Trophoblast cell (in vitro differentiated cells and primary cell): ENCODE measurements around the gene PIF1.
A peak's percentile ranks its signal among the peaks of the same experiment; 100 is the strongest.

Experiments
- DNase-seq, 2 donors: peaks; one replicate each; pipeline ENCODE4 v3.0.0-alpha.2; 2016
- H2AFZ ChIP-seq: 2 replicates; pipeline ENCODE4 v1.6.1; 2013; ENCODE audit warnings: low read length, moderate library complexity, mild to moderate bottlenecking; ENCODE audit not compliant: insufficient read depth, poor library complexity
- H2AK5ac ChIP-seq: 2 replicates; pipeline ENCODE4 v1.6.1; 2013; ENCODE audit warnings: mild to moderate bottlenecking, low read length
- H2BK120ac ChIP-seq: 2 replicates; pipeline ENCODE4 v1.6.1; 2013; ENCODE audit warnings: low read length, mild to moderate bottlenecking, moderate library complexity; ENCODE audit not compliant: insufficient read depth, poor library complexity
- H2BK12ac ChIP-seq: 2 replicates; pipeline ENCODE4 v1.6.1; 2013; ENCODE audit warnings: mild to moderate bottlenecking, low read length, moderate library complexity
- H2BK5ac ChIP-seq: 2 replicates; pipeline ENCODE4 v1.6.1; 2013; ENCODE audit warnings: low read length, low read depth, moderate library complexity, mild to moderate bottlenecking; ENCODE audit not compliant: poor library complexity
- H3K14ac ChIP-seq: 2 replicates; pipeline ENCODE4 v1.6.1; 2013; ENCODE audit warnings: mild to moderate bottlenecking, low read length
- H3K18ac ChIP-seq: 2 replicates; pipeline ENCODE4 v1.6.1; 2013; ENCODE audit warnings: mild to moderate bottlenecking, low read length
- H3K23ac ChIP-seq: 2 replicates; pipeline ENCODE4 v1.6.1; 2013; ENCODE audit warnings: low read length
- H3K27ac ChIP-seq: 2 replicates; pipeline ENCODE4 v1.5.1; 2013; ENCODE audit warnings: low read depth, mild to moderate bottlenecking, inconsistent platforms, low read length, moderate library complexity
- H3K27me3 ChIP-seq: 2 replicates; pipeline ENCODE4 v1.6.1; 2013; ENCODE audit warnings: inconsistent platforms, mild to moderate bottlenecking, low read length, moderate library complexity; ENCODE audit not compliant: insufficient read depth
- H3K36me3 ChIP-seq, 2 experiments: 1 replicate in 1 of 2; 2 replicates in 1 of 2; pipeline ENCODE4 v1.6.1; 2013; ENCODE audit warnings: low read length in 2 of 2, mild to moderate bottlenecking in 2 of 2, moderate library complexity in 1 of 2; ENCODE audit not compliant: insufficient read depth in 2 of 2, control insufficient read depth in 1 of 2
- H3K4ac ChIP-seq: 2 replicates; pipeline ENCODE4 v1.6.1; 2013; ENCODE audit warnings: low read depth, mild to moderate bottlenecking, low read length, moderate library complexity
- H3K4me1 ChIP-seq, 2 experiments: 1 replicate in 1 of 2; 2 replicates in 1 of 2; pipeline ENCODE4 v1.6.1; 2013; ENCODE audit warnings: low read length in 2 of 2, mild to moderate bottlenecking in 2 of 2, moderate library complexity in 1 of 2; ENCODE audit not compliant: insufficient read depth in 2 of 2, control insufficient read depth in 1 of 2
- H3K4me2 ChIP-seq: 2 replicates; pipeline ENCODE4 v1.6.1; 2013; ENCODE audit warnings: inconsistent platforms, mild to moderate bottlenecking, low read length, moderate library complexity
- H3K4me3 ChIP-seq: 2 replicates; pipeline ENCODE4 v1.5.1; 2013; ENCODE audit warnings: mild to moderate bottlenecking, low read depth, low read length, inconsistent platforms
- H3K79me1 ChIP-seq: one replicate; pipeline ENCODE4 v1.6.1; 2013; ENCODE audit warnings: low read length
- H3K79me2 ChIP-seq: 2 replicates; pipeline ENCODE4 v1.6.1; 2013; ENCODE audit warnings: low read length, mild to moderate bottlenecking; ENCODE audit not compliant: control insufficient read depth, insufficient read depth, poor library complexity
- H3K9ac ChIP-seq: 2 replicates; pipeline ENCODE4 v1.6.1; 2013; ENCODE audit warnings: mild to moderate bottlenecking, low read length
- H3K9me3 ChIP-seq: 2 replicates; pipeline ENCODE4 v1.6.1; 2013; ENCODE audit warnings: low read depth, mild to moderate bottlenecking, control low read depth, inconsistent platforms, low read length; ENCODE audit not compliant: insufficient read depth
- H4K12ac ChIP-seq: 2 replicates; pipeline ENCODE4 v1.6.1; 2013; ENCODE audit warnings: low read depth, mild to moderate bottlenecking, low read length, moderate library complexity
- H4K8ac ChIP-seq: 2 replicates; pipeline ENCODE4 v1.6.1; 2013; ENCODE audit warnings: low read depth, mild to moderate bottlenecking, low read length, moderate library complexity
- H4K91ac ChIP-seq: one replicate; pipeline ENCODE4 v1.6.1; 2013; ENCODE audit warnings: low read depth, mild to moderate bottlenecking, low read length, moderate library complexity
- WGBS: extraction: QIAGEN DNeasy Blood & Tissue Kit; methylation state at CpG from one replicate; pipeline ENCODE4 v1.1.7; 2013; ENCODE audit warnings: missing lambda C conversion rate; ENCODE audit not compliant: insufficient read length, insufficient coverage; ENCODE audit errors: extremely low coverage; 5-methylcytosine and 5-hydroxymethylcytosine counted together

PIF1 gene

DNA sequence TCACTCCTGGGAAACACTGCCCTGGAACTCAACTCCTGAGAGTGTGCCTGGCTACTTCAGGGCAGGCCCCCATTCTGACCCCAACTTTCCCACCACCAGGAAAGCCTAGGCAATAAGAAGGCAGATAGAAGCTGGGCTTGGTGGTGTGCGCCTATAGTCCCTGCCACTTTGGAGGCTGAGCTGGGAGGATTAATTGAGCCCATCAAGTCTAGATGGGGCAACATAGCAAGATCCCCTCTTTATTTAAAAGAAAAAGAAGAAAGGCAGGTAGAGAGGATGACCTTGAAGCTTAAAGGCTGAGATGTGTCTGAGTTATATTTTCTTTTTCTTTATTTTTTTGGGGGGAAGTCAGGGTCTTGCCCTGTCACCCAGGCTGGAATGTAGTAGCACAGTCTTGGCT lies 45.8 kb downstream of the PIF1 start:
- Histone ChIP-seq H2BK12ac (no peak overlapping the region), H3K4ac (no peak overlapping the region), H3K27ac (no peak overlapping the region), H3K4me3 (no peak overlapping the region), H3K79me2 (peaks cover 12% of the 10 kb centered on the region), H3K18ac (no peak overlapping the region), H2AFZ (no peak overlapping the region), H2BK5ac (no peak overlapping the region), H3K9ac (no peak overlapping the region), H3K36me3 (no peaks in the 10 kb centered on the region), H4K12ac (no peak overlapping the region), H3K27me3 (no peaks in the 10 kb centered on the region), H2AK5ac (no peak overlapping the region), H3K4me2 (no peak overlapping the region), H3K14ac (no peak overlapping the region), H2BK120ac (no peak overlapping the region), H4K8ac (no peak overlapping the region), H3K4me1 (peaks cover 3 to 4% of the 10 kb centered on the region in 2 experiments), H4K91ac (no peak overlapping the region), H3K9me3 (no peaks in the 10 kb centered on the region), H3K23ac (no peak overlapping the region), H3K79me1 (peaks cover 14% of the 10 kb centered on the region)
- DNase-seq, result no peak
- no CpG with 5 or more reads among the region's 1 CpG for WGBS

- H3K18ac ChIP-seq, result no peak overlapping the region
- H3K14ac ChIP-seq, result no peak overlapping the region
- no peak overlapping the region for H2BK12ac ChIP-seq
- peaks cover 7 to 8% of the 10 kb centered on the region in 2 experiments for H3K4me1 ChIP-seq
- no peaks in the 10 kb centered on the region for H3K27me3 ChIP-seq
- H3K27ac ChIP-seq, result no peak overlapping the region
- no peak overlapping the region for H3K23ac ChIP-seq
- no peaks in the 10 kb centered on the region for H3K9me3 ChIP-seq
- no peak overlapping the region for H4K12ac ChIP-seq
- H3K79me1 ChIP-seq, result peaks cover 20% of the 10 kb centered on the region
- DNase-seq, result no peak
- no peak overlapping the region for H2AK5ac ChIP-seq
- H2AFZ ChIP-seq, result no peak overlapping the region
- H2BK5ac ChIP-seq, result no peak overlapping the region
- no CpG with 5 or more reads among the region's 2 CpGs for WGBS
- H4K91ac ChIP-seq, result no peak overlapping the region
- H3K4ac ChIP-seq, result no peak overlapping the region
- H4K8ac ChIP-seq, result no peak overlapping the region
- no peak overlapping the region for H3K9ac ChIP-seq
- H3K4me3 ChIP-seq, result no peak overlapping the region
- H3K36me3 ChIP-seq, result no peaks in the 10 kb centered on the region
- peaks cover 16% of the 10 kb centered on the region for H3K79me2 ChIP-seq
- no peak overlapping the region for H2BK120ac ChIP-seq
- no peak overlapping the region for H3K4me2 ChIP-seq
These were observed 46.4 kb downstream of the PIF1 start for GRCh38 chr15:64779024-64779423.

- Histone ChIP-seq H2BK120ac (peak overlapping the region; percentile 64), H2BK5ac (no peak overlapping the region), H3K4me3 (peak overlapping the region; percentile 79), H3K79me2 (peaks cover 22% of the 10 kb centered on the region), H3K4me2 (peak overlapping the region; percentile 93), H2AK5ac (no peak overlapping the region), H4K8ac (peak overlapping the region; percentile 37), H3K18ac (peak overlapping the region; percentile 4), H3K23ac (no peak overlapping the region), H3K79me1 (peaks cover 21% of the 10 kb centered on the region), H3K4me1 (peaks cover 17 to 25% of the 10 kb centered on the region in 2 experiments), H3K27ac (no peak overlapping the region), H3K14ac (peak overlapping the region; percentile 5), H3K4ac (peak overlapping the region; percentile 88), H4K91ac (peak overlapping the region; percentile 94), H3K9me3 (no peaks in the 10 kb centered on the region), H3K27me3 (no peaks in the 10 kb centered on the region), H4K12ac (peak overlapping the region; percentile 40), H3K9ac (peak overlapping the region; percentile 5), H2BK12ac (peak overlapping the region; percentile 10), H3K36me3 (no peaks in the 10 kb centered on the region), H2AFZ (peak overlapping the region; percentile 85)
- no CpG with 5 or more reads among the region's 25 CpGs for whole genome bisulfite sequencing
- DNase-seq, result no peak
These were observed 49.1 kb downstream of the PIF1 start for GRCh38 chr15:64776402-64776786.

- no CpG with 5 or more reads among the region's 90 CpGs for WGBS
- H3K4me1 ChIP-seq, result peaks cover 17 to 25% of the 10 kb centered on the region in 2 experiments
- H3K4me3 ChIP-seq, result peak within 1 kb of the TSS; percentile 91
- peak within 1 kb of the TSS; percentile 85 for H4K12ac ChIP-seq
- peak within 1 kb of the TSS; percentile 70 for H2AK5ac ChIP-seq
- peak within 1 kb of the TSS; percentile 85 for H2AFZ ChIP-seq
- DNase-seq, result peak in 1 of 2 donors; percentile 20
- H3K79me2 ChIP-seq, result peaks cover 22% of the 10 kb centered on the region
- H2BK5ac ChIP-seq, result peak within 1 kb of the TSS; percentile 88
- H3K4me2 ChIP-seq, result peak within 1 kb of the TSS; percentile 93
- peak within 1 kb of the TSS; percentile 97 for H3K18ac ChIP-seq
- peak within 1 kb of the TSS; percentile 91 for H2BK120ac ChIP-seq
- peak within 1 kb of the TSS; percentile 67 for H2BK12ac ChIP-seq
- H3K9ac ChIP-seq, result peak within 1 kb of the TSS; percentile 67
- peak within 1 kb of the TSS; percentile 96 for H4K91ac ChIP-seq
- no peak within 1 kb of the TSS for H3K23ac ChIP-seq
- H4K8ac ChIP-seq, result peak within 1 kb of the TSS; percentile 95
- no peaks in the 10 kb centered on the region for H3K36me3 ChIP-seq
- H3K9me3 ChIP-seq, result no peaks in the 10 kb centered on the region
- H3K4ac ChIP-seq, result peak within 1 kb of the TSS; percentile 88
- H3K27me3 ChIP-seq, result no peaks in the 10 kb centered on the region
- peaks cover 21% of the 10 kb centered on the region for H3K79me1 ChIP-seq
- H3K27ac ChIP-seq, result peak within 1 kb of the TSS; percentile 82
- H3K14ac ChIP-seq, result peak within 1 kb of the TSS; percentile 96
These were observed 49.7 kb downstream of the PIF1 start, which contains the start of gene RBPMS2 for GRCh38 chr15:64775551-64776401. TSS of gene RBPMS2 (minus strand) at chr15:64775589. CDS start at chr15:64775319, 270 bp downstream.
